Subcutaneous adipose tissue (tissue), 4 donors: ENCODE measurements around the gene PTER. TPM values are rescaled to one million over a fixed set of nuclear protein-coding genes. Genes with fewer than 3 reads are reported as not detected.

Experiments
- total RNA-seq, 4 donors: library from RNA; depleted of rRNA; stranded (reverse); fragments of >200 nt; gene quantifications; one replicate each; pipeline ENCODE4 v1.1.0, GENCODE V29; 2016
- TF ChIP-seq, protein P1 (sequence below): fragments of 450-650 bp; IDR thresholded peaks from one replicate; pipeline ENCODE4 v1.5.1; 2016; ENCODE audit warnings: low read depth, mild to moderate bottlenecking, control low read depth, antibody characterized with exemption, moderate library complexity

The PTER gene
- total RNA-seq, 4 donors from 2014 or later, result 13.0 to 28.2 (median 24.1) TPM

GRCh38 chr10:16493884-16494536 lies 57.2 kb downstream of the PTER start:
- TF ChIP-seq, protein P1, sequence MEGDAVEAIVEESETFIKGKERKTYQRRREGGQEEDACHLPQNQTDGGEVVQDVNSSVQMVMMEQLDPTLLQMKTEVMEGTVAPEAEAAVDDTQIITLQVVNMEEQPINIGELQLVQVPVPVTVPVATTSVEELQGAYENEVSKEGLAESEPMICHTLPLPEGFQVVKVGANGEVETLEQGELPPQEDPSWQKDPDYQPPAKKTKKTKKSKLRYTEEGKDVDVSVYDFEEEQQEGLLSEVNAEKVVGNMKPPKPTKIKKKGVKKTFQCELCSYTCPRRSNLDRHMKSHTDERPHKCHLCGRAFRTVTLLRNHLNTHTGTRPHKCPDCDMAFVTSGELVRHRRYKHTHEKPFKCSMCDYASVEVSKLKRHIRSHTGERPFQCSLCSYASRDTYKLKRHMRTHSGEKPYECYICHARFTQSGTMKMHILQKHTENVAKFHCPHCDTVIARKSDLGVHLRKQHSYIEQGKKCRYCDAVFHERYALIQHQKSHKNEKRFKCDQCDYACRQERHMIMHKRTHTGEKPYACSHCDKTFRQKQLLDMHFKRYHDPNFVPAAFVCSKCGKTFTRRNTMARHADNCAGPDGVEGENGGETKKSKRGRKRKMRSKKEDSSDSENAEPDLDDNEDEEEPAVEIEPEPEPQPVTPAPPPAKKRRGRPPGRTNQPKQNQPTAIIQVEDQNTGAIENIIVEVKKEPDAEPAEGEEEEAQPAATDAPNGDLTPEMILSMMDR, result no peak

GRCh38 chr10:16497911-16498310 lies 61.1 kb downstream of the PTER start:
- TF ChIP-seq, protein P1, result no peak

DNA sequence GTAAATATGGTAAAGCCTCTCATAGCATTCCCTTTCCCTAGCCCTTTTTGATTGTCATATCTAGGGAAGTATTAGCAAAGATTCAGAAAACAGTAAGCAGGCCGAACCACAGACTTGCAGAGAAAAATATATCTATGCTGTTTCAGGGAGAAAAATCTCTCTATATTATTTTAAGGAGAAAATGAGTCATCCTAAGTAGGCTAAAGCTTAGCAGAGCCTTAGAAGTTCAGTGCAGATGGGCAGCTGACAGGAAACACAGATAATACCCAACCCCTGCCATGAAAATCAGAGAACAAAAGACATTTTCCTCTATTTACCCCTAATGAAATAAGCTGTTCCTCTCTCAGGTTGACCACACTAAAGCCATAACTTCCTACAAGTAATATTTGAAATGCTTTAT lies 68.4 kb downstream of the PTER start:
- TF ChIP-seq, protein P1, result no peak

DNA sequence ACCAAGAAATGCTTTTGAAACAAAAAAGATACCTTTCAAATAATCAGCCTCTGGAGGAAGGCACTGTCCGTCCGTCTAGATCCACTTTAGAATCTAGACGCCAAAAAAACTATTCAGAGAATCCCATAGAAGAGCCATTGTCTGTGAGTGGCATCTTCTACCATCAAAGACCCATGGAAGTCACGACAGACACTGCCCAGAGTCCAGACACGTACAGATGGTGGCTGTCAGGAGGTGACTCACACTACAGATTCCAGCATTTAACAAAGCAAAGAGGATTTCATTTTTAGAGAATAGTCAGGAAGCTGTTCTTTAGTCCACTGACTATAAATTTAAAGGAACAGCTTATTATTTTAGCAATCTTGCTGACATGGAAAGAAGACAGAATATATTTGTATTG lies 73.2 kb downstream of the PTER start:
- TF ChIP-seq, protein P1, result no peak

DNA sequence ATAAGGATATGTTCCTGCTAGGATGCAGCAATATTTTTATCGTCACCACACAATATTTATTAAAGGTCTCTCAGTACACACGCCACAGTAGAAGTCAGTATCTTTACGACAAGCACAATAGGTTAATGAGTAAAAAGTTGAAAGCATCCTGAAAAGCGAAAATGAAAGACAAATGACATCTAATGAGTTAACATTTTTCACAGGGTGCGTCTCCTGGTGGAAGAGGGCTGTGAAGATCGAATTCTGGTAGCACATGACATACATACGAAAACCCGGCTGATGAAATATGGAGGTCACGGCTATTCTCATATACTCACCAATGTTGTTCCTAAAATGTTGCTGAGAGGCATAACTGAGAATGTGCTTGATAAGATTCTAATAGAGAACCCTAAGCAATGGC lies 74.0 kb downstream of the PTER start:
- TF ChIP-seq, protein P1, result no peak

- TF ChIP-seq, protein P1, result no peak
Observed at GRCh38 chr10:16518822-16519221, 82.0 kb downstream of the PTER start.

GRCh38 chr10:16519250-16519907 lies 82.6 kb downstream of the PTER start:
- TF ChIP-seq, protein P1, result no peak
